Measurements from ENCODE around the gene ALG14.

The ALG14 gene

DNA sequence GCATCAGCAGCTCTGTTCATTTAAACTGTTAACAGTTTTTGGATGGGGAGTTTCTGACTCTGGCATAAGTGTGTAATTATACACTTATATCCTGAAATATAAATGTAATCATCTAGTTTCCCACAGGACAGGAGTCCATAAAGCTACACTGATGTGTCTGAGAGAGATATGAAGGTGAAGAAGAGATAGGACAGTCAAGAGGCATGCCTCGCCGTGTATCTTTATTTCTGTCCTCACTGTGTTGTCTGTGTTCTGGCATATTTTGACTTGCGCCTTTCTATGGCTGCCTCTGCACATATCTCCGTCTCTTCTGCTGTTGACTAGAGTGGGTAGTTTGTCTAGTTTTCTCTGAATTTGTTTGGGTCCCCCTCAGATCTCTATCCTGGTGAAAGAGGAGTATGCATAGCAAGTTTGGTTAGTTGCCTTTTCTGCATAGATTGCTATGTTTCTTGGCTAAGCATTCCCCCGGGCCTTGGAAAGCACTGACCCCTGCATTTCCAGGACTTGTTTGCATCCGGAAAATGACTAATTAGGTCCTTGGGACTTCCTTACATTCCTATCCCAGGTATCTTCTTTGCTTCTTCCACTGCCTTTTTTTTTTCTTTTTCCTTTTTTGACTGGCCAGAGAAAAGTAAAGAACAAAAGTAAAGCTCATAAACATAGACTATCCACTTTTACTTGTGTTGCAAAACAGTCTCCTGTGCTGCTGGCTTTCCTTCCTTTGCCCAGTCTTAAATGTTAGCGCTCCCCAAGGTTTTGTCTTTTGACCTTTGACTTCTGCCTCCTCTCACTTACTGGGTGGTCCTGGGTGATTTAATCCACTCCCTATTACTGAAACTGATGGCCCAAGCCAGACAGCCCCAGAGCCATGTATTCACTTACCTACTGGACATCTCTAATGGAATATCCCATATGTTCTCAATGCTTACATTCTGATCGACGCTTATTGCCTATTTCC is 118.2 kb downstream of the ALG14 start:
- TF ChIP-seq POLR2A (IDR thresholded peaks at IDR 0.05; ENCODE audit: extremely low read depth, insufficient read length): no peak
- TF ChIP-seq MYC (IDR thresholded peaks at IDR 0.05; ENCODE audit: low read depth, low read length): no peak
- TF ChIP-seq, protein P1, sequence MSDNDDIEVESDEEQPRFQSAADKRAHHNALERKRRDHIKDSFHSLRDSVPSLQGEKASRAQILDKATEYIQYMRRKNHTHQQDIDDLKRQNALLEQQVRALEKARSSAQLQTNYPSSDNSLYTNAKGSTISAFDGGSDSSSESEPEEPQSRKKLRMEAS (IDR thresholded peaks at IDR 0.05; ENCODE audit: low read depth, low read length): no peak
- no peak for TF ChIP-seq CTCF (IDR thresholded peaks at IDR 0.05; ENCODE audit: low read depth, low read length)
- DNase-seq (ENCODE audit: low read depth): no peak

DNA sequence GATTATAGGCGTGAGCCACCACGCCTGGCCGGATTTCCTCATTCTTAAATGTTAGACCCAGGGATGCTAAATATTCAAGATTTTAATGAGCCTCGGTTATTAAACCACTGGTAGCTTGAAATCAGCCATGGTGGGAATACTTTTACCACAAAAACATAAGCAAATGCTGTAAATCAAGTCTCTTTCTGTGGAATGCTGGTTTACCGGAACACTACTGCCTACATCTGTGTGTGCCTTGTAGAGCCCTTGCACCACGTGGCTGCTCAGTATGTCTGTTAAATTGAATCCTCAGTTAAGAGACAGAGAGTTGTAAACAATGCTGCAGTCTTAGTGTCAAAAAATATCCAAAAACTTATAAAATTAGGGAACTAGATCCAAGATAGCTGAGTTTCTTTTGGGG is 119.0 kb downstream of the ALG14 start:
- no peak for DNase-seq (ENCODE audit: low read depth)
- TF ChIP-seq MYC (IDR thresholded peaks at IDR 0.05; ENCODE audit: low read depth, low read length) (no peak), CTCF (IDR thresholded peaks at IDR 0.05; ENCODE audit: low read depth, low read length) (no peak), POLR2A (IDR thresholded peaks at IDR 0.05; ENCODE audit: extremely low read depth, insufficient read length) (no peak)
- TF ChIP-seq, protein P1 (IDR thresholded peaks at IDR 0.05; ENCODE audit: low read depth, low read length): no peak
- no peak overlapping the region for H3K4me3 ChIP-seq (ENCODE audit: low read depth, low read length)

More for the DNA sequence above, 118.2 kb downstream of the ALG14 start:
- no peak overlapping the region for H3K4me3 ChIP-seq (ENCODE audit: low read depth, low read length)

- H3K4me3 ChIP-seq (ENCODE audit: low read depth, low read length): no peak overlapping the region
- DNase-seq (ENCODE audit: low read depth): no peak
- TF ChIP-seq, protein P1 (IDR thresholded peaks at IDR 0.05; ENCODE audit: low read depth, low read length): no peak
- TF ChIP-seq POLR2A (IDR thresholded peaks at IDR 0.05; ENCODE audit: extremely low read depth, insufficient read length) (no peak), CTCF (IDR thresholded peaks at IDR 0.05; ENCODE audit: low read depth, low read length) (no peak), MYC (IDR thresholded peaks at IDR 0.05; ENCODE audit: low read depth, low read length) (no peak)
Measured at GRCh38 chr1:94953107-94953506, 119.6 kb downstream of the ALG14 start.

DNA sequence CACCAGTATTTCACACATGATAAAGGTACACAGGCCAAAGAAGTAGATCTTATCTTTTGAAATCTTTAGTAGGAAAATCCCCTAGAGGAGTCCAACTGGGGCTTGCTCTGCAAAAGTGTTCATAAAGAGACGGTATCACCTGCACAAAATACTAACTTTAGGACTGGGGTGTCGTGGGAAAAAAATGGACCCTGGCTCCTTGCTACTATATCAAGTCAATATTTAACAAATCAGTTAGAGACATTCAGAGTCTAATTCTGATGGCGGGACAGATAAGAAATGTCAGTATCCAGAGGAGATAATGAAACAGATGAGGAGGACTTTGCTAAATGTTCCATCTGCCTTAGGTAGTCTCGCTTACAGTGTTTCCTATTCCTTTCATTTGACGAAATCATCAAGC is 120.2 kb downstream of the ALG14 start:
- TF ChIP-seq MYC (IDR thresholded peaks at IDR 0.05; ENCODE audit: low read depth, low read length): no peak
- TF ChIP-seq, protein P1 (IDR thresholded peaks at IDR 0.05; ENCODE audit: low read depth, low read length): no peak
- no peak for TF ChIP-seq CTCF (IDR thresholded peaks at IDR 0.05; ENCODE audit: low read depth, low read length)
- TF ChIP-seq POLR2A (IDR thresholded peaks at IDR 0.05; ENCODE audit: extremely low read depth, insufficient read length): no peak
- DNase-seq (ENCODE audit: low read depth): no peak
- no peak overlapping the region for H3K4me3 ChIP-seq (ENCODE audit: low read depth, low read length)

DNA sequence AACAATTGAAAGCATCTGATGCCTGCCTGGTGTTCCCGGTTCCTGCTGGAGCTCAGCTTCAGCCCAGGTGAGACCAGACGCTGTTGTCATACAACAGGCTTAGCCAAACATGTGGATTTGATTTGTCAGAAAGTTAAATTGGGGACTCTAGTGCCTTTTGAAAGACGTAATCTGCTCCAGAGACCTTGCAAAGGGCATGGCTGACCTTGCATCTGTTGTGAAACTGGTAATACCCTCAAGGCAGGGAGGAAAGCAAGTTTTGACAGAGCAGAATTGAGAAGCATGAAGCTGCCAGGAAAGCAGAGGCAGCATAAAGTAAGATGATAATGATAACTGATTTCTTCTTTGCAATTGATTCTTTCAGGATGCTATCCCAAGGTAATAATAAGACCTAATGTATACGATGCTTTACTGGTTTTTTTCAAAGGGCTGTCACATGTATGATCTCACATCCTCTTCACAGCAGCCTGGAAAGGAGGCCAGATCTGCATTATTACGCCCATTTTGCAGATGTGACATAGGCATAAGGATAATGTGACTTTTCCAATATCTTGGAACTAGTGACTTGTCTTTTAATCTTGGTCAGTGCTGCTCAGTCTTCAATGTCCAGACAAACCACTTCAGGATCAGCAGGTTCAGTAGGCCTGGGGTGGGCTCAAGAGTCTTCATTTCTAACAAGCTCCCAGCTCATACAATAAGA is 121.1 kb downstream of the ALG14 start:
- no peak for DNase-seq (ENCODE audit: low read depth)

More for the DNA sequence above, 121.1 kb downstream of the ALG14 start:
- no peak for TF ChIP-seq POLR2A (IDR thresholded peaks at IDR 0.05; ENCODE audit: extremely low read depth, insufficient read length)
- no peak for TF ChIP-seq MYC (IDR thresholded peaks at IDR 0.05; ENCODE audit: low read depth, low read length)
- no peak for TF ChIP-seq CTCF (IDR thresholded peaks at IDR 0.05; ENCODE audit: low read depth, low read length)
- TF ChIP-seq, protein P1 (IDR thresholded peaks at IDR 0.05; ENCODE audit: low read depth, low read length): no peak
- H3K4me3 ChIP-seq (ENCODE audit: low read depth, low read length): no peak overlapping the region

Data from NB4 (cell line).